ENCODE measurements around the gene SPPL2A.

- TF ChIP-seq POLR2AphosphoS5 (IDR thresholded peaks at IDR 0.05; ENCODE audit: low read depth, low read length) = no peak
- no peak for TF ChIP-seq REST (IDR thresholded peaks at IDR 0.05; ENCODE audit: insufficient read depth in 1 of 2, low read depth in 2 of 2, low read length in 2 of 2)
These were observed 32.4 kb upstream of the SPPL2A start for GRCh38 chr15:50797926-50798325.

All from PFSK-1 (cell line).